DOHH2 (cell line): ENCODE results near the gene ACSBG1.

Experiments
- CTCF ChIP-seq: fragments of 200-600 bp; sonication (generic); IDR thresholded peaks from one replicate; pipeline ENCODE4 v1.5.1; 2014; ENCODE audit warnings: antibody characterized with exemption, mild to moderate bottlenecking, low read depth, low read length; ENCODE audit not compliant: poor library complexity, severe bottlenecking
- EZH2phosphoT487 ChIP-seq: fragments of 200-600 bp; sonication (generic); IDR thresholded peaks from 2 replicates; pipeline ENCODE4 v1.6.1; 2017; ENCODE audit warnings: borderline replicate concordance, mild to moderate bottlenecking, antibody characterized with exemption, low read length, moderate library complexity, mixed read lengths

DNA sequence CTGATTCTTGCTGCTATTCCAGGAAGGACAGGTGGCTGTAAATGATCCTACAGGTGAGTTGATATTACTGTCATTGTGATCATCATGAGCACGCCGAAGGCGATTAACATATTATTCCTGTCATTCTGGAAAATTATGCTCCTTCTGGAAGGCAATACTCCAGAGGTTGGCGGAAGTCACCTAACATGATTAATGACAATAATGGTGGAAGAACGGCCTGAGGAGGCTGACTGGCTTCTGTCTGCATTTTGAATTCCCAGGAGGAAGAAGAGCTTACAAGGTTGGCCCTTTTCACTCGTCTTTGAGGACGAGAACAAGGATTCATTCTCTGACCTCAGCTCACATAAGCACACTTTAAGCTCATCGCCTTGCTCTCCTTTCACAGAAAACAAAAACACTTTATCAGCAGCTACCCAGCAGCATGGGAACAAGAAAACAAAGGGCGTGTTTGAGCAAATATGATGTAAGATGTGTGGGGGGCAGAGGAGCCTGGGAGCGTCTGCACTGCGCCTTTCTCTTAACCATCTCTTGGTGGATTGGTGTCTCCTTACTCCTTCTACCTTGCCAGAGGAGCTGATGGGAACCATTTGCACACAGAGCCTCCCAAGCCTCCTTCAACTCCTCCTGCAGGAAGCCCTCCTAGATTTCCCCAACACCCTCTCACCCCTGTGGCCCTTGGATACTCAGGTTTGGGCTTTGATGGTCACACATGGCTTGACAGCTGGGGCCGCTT lies 23.0 kb downstream of the ACSBG1 start:
- TF ChIP-seq CTCF (no peak), EZH2phosphoT487 (no peak)
